ENCODE measurements around the gene FCER2. TPM values are rescaled to one million over a fixed set of nuclear protein-coding genes. Genes with fewer than 3 reads are reported as not detected.
A peak's percentile ranks its signal among the peaks of the same experiment; 100 is the strongest.

Gene FCER2
- total and polyA plus RNA-seq, 2 of the 4 experiments (the other 2 are of a cell fraction): not detected

GRCh38 chr19:7699417-7700401 lies 2.2 kb downstream of the FCER2 start:
- Histone ChIP-seq H4K8ac (ENCODE audit: low read depth in 2 of 2, low read length in 2 of 2) (no peak overlapping the region), H4K5ac (ENCODE audit: low read depth, low read length) (no peak overlapping the region), H2AFZ (replicated peaks; ENCODE audit: low read length, poor library complexity) (peak overlapping the region; percentile 10), H2AK5ac (ENCODE audit: low read depth, low read length) (no peak overlapping the region), H2BK5ac (ENCODE audit: low read depth, low read length, poor library complexity, severe bottlenecking) (no peak overlapping the region), H3K79me1 (ENCODE audit: low read depth in 1 of 2, low read length in 2 of 2) (no peaks in the 10 kb centered on the region), H3K14ac (replicated peaks; ENCODE audit: low read depth, low read length) (no peak overlapping the region), H3K4ac (ENCODE audit: low read depth, low read length) (no peak overlapping the region), H3K9me1 (ENCODE audit: insufficient read depth, low read length) (no peaks in the 10 kb centered on the region), H3K4me2 (ENCODE audit: low read depth, low read length) (no peak overlapping the region), H3K4me3 (ENCODE audit: insufficient read depth, low read depth, low read length) (no peak overlapping the region), H3K27ac (ENCODE audit: insufficient read depth, low read length) (no peak overlapping the region), H4K20me1 (ENCODE audit: insufficient read depth, low read length) (no peaks in the 10 kb centered on the region), H2BK15ac (ENCODE audit: low read depth, low read length) (no peak overlapping the region), H3K27me3 (ENCODE audit: control insufficient read depth, insufficient read depth, low read length) (peaks cover 24% of the 10 kb centered on the region), H4K91ac (ENCODE audit: insufficient read depth, low read depth, low read length) (no peak overlapping the region), H3K4me1 (ENCODE audit: control insufficient read depth, insufficient read depth, low read length) (no peaks in the 10 kb centered on the region), H3K56ac (ENCODE audit: extremely low read depth, insufficient read depth, low read length) (no peak overlapping the region), H3K18ac (ENCODE audit: low read depth, low read length) (no peak overlapping the region), H2AK9ac (replicated peaks; ENCODE audit: low read depth, low read length, poor library complexity) (no peak overlapping the region), H3K9me3 (ENCODE audit: control insufficient read depth, insufficient read depth, low read length) (no peaks in the 10 kb centered on the region), H2BK120ac (ENCODE audit: low read depth, low read length) (no peak overlapping the region), H3K23ac (ENCODE audit: low read depth, low read length) (no peak overlapping the region), H2BK20ac (ENCODE audit: low read depth, low read length) (no peak overlapping the region), H3K9ac (ENCODE audit: low read depth, low read length) (no peak overlapping the region), H3K36me3 (ENCODE audit: control insufficient read depth, insufficient read depth, low read length) (no peaks in the 10 kb centered on the region)
- BruUV-seq (replicated peaks): no TSS peak
- no peak for DNase-seq
- in situ Hi-C loops (cut with MboI; ENCODE audit: low sequenced_read_pairs): no loop called here
- TF ChIP-seq BHLHE40 (IDR thresholded peaks at IDR 0.05; ENCODE audit: low read depth, low read length) (no peak), POLR2A (IDR thresholded peaks at IDR 0.05; ENCODE audit: low read depth, low read length) (no peak), FOS (IDR thresholded peaks at IDR 0.05; ENCODE audit: low read depth, low read length) (no peak), RAD21 (IDR thresholded peaks at IDR 0.05; ENCODE audit: low read length) (no peak), SMC3 (IDR thresholded peaks at IDR 0.05; ENCODE audit: low read depth, low read length) (no peak), NFE2L2 (IDR thresholded peaks at IDR 0.05; ENCODE audit: low read depth, low read length) (no peak), CTCF (conservative IDR thresholded peaks at IDR 0.05; ENCODE audit: low read depth, low read length) (no peak), USF2 (IDR thresholded peaks at IDR 0.05; ENCODE audit: low read depth, low read length) (no peak), RFX5 (IDR thresholded peaks at IDR 0.05; ENCODE audit: low read depth, low read length) (no peak), MAZ (IDR thresholded peaks at IDR 0.05; ENCODE audit: borderline replicate concordance, low read depth, low read length) (no peak), ELK1 (IDR thresholded peaks at IDR 0.05; ENCODE audit: borderline replicate concordance, low read depth, low read length) (no peak), CEBPB (IDR thresholded peaks at IDR 0.05; ENCODE audit: low read depth, low read length) (no peak), MXI1 (IDR thresholded peaks at IDR 0.05; ENCODE audit: borderline replicate concordance, low read depth, low read length) (no peak), MAFK (IDR thresholded peaks at IDR 0.05; ENCODE audit: low read depth, low read length) (no peak)
- CTCF ChIA-PET: interaction anchor here (0.7 kb wide), 1 partner anchor 83 kb away, joined by 6 read pairs; no protein-coding TSS in a partner anchor
- POLR2A ChIA-PET (ENCODE audit: unreplicated experiment): no interaction called here
- WGBS, 2 experiments (ENCODE audit: extremely low coverage in 2 of 2, insufficient read length in 1 of 2): 76% methylated on average over 2 of the region's 15 CpGs; no CpG with 5 or more reads in 1 of the 2 experiments
- intact Hi-C loops (cut with micrococcal nuclease): no loop called here
- no peak for ATAC-seq (ENCODE audit: low read depth)
- dilution Hi-C loops (cut with HindIII; ENCODE audit: low sequenced_read_pairs, unreplicated experiment): no loop called here
